Activated CD8-positive, alpha-beta memory T cell treated with anti-CD3 and anti-CD28 coated beads for 4 hours (primary cell): ENCODE data around the gene BTK.
"Not testable (repeated sequence)": the region's sequence is repeated elsewhere in the genome, so short reads cannot be mapped to it uniquely, and the experiment has no call there.

Source experiments
- DNase-seq, 2 donors: peaks; one replicate each; pipeline ENCODE4 v3.0.0-alpha.2; 2020; ENCODE audit warnings: low read depth in 2 of 2

The BTK gene

GRCh38 chrX:101337776-101338271 lies 48.2 kb downstream of the BTK start:
- DNase-seq = no peak

GRCh38 chrX:101334310-101334709 lies 51.7 kb downstream of the BTK start:
- DNase-seq = not testable (repeated sequence)

- not testable (repeated sequence) for DNase-seq
Measured at GRCh38 chrX:101326600-101326999, 59.4 kb downstream of the BTK start.

- no peak for DNase-seq
Measured at GRCh38 chrX:101303790-101304189, 82.2 kb downstream of the BTK start.
